MG63 (cell line): ENCODE data around the gene SYNCRIP. TPM values are rescaled to one million over a fixed set of nuclear protein-coding genes. Genes with fewer than 3 reads are reported as not detected.

Experiments used
- DNase-seq: peaks from one replicate; pipeline ENCODE4 v3.0.0-alpha.2; 2020
- H3K27me3 ChIP-seq: fragments of 250-450 bp; sonication (Bioruptor Pico); 2 replicates; pipeline ENCODE4 v1.5.1; 2020; ENCODE audit warnings: mild to moderate bottlenecking, moderate library complexity
- H3K36me3 ChIP-seq: fragments of 250-450 bp; sonication (Bioruptor Pico); 2 replicates; pipeline ENCODE4 v1.5.1; 2020; ENCODE audit warnings: mild to moderate bottlenecking, moderate library complexity
- H3K4me3 ChIP-seq: fragments of 250-450 bp; sonication (Bioruptor Pico); 2 replicates; pipeline ENCODE4 v1.5.1; 2020; ENCODE audit warnings: mild to moderate bottlenecking, moderate library complexity
- H3K9me3 ChIP-seq: fragments of 250-450 bp; sonication (Bioruptor Pico); 2 replicates; pipeline ENCODE4 v1.5.1; 2020; ENCODE audit warnings: mild to moderate bottlenecking, moderate library complexity
- total RNA-seq: library from RNA; depleted of rRNA; stranded (reverse); fragments of >200 nt; shearing (Covaris generic); gene quantifications from 2 replicates; pipeline ENCODE4 v1.2.3, GENCODE V29; 2014; ENCODE audit warnings: low replicate concordance

Gene SYNCRIP
- total RNA-seq, 1 experiment from 2014 or later, result 89.9 TPM

- Histone ChIP-seq H3K4me3 (peak overlapping the region; percentile 86; the same call in 1 of the 2 replicates), H3K9me3 (no peaks in the 10 kb centered on the region), H3K36me3 (peaks cover 41% of the 10 kb centered on the region), H3K27me3 (no peaks in the 10 kb centered on the region)
- no peak for DNase-seq
These were observed 31.9 kb upstream of the SYNCRIP start for GRCh38 chr6:85674604-85675003.

- Histone ChIP-seq H3K36me3 (peaks cover 41% of the 10 kb centered on the region), H3K9me3 (no peaks in the 10 kb centered on the region), H3K4me3 (no peak overlapping the region), H3K27me3 (no peaks in the 10 kb centered on the region)
- no peak for DNase-seq
These were observed 30.8 kb upstream of the SYNCRIP start for GRCh38 chr6:85673198-85674139.

- Histone ChIP-seq H3K36me3 (peaks cover 32% of the 10 kb centered on the region), H3K4me3 (no peak overlapping the region), H3K9me3 (no peaks in the 10 kb centered on the region), H3K27me3 (no peaks in the 10 kb centered on the region)
- no peak for DNase-seq
These were observed 29.9 kb upstream of the SYNCRIP start for GRCh38 chr6:85672623-85673022.

GRCh38 chr6:85672050-85672449 lies 29.4 kb upstream of the SYNCRIP start:
- H3K9me3 ChIP-seq, result no peaks in the 10 kb centered on the region
- DNase-seq, result no peak
- no peak overlapping the region for H3K4me3 ChIP-seq
- no peaks in the 10 kb centered on the region for H3K27me3 ChIP-seq
- peaks cover 27% of the 10 kb centered on the region for H3K36me3 ChIP-seq

- Histone ChIP-seq H3K27me3 (no peaks in the 10 kb centered on the region), H3K36me3 (peaks cover 12% of the 10 kb centered on the region), H3K9me3 (no peaks in the 10 kb centered on the region), H3K4me3 (no peak overlapping the region)
- DNase-seq, result no peak
These were observed 27.9 kb upstream of the SYNCRIP start for GRCh38 chr6:85670573-85670972.

GRCh38 chr6:85669735-85670194 lies 27.1 kb upstream of the SYNCRIP start:
- Histone ChIP-seq H3K4me3 (no peak overlapping the region), H3K36me3 (peaks cover 4% of the 10 kb centered on the region), H3K9me3 (no peaks in the 10 kb centered on the region), H3K27me3 (no peaks in the 10 kb centered on the region)
- no peak for DNase-seq

GRCh38 chr6:85662251-85662650 lies 19.6 kb upstream of the SYNCRIP start:
- DNase-seq, result no peak
- Histone ChIP-seq H3K36me3 (no peaks in the 10 kb centered on the region), H3K4me3 (no peak overlapping the region), H3K9me3 (peaks cover 2% of the 10 kb centered on the region; the same call in 1 of the 2 replicates), H3K27me3 (no peaks in the 10 kb centered on the region)

GRCh38 chr6:85660181-85660611 lies 17.5 kb upstream of the SYNCRIP start:
- H3K4me3 ChIP-seq, result no peak overlapping the region
- H3K27me3 ChIP-seq, result no peaks in the 10 kb centered on the region

GRCh38 chr6:85650606-85651005 lies 7.9 kb upstream of the SYNCRIP start:
- no peaks in the 10 kb centered on the region for H3K27me3 ChIP-seq
- no peaks in the 10 kb centered on the region for H3K36me3 ChIP-seq
- no peak overlapping the region for H3K4me3 ChIP-seq
- H3K9me3 ChIP-seq, result peaks cover 4% of the 10 kb centered on the region
- no peak for DNase-seq

More at GRCh38 chr6:85660181-85660611, 17.5 kb upstream of the SYNCRIP start:
- DNase-seq, result peak; percentile 86
- peaks cover 2% of the 10 kb centered on the region; the same call in 1 of the 2 replicates for H3K9me3 ChIP-seq
- H3K36me3 ChIP-seq, result no peaks in the 10 kb centered on the region

- H3K27me3 ChIP-seq, result no peaks in the 10 kb centered on the region
- peak overlapping the region; percentile 71 for H3K4me3 ChIP-seq
- H3K36me3 ChIP-seq, result peaks cover 32% of the 10 kb centered on the region
- peaks cover 7% of the 10 kb centered on the region for H3K9me3 ChIP-seq
- DNase-seq, result no peak
These were observed 1.6 kb upstream of the SYNCRIP start for GRCh38 chr6:85644279-85644762.

- peak; percentile 92 for DNase-seq
- Histone ChIP-seq H3K36me3 (peaks cover 39% of the 10 kb centered on the region), H3K4me3 (peak overlapping the region; percentile 71), H3K9me3 (peaks cover 7% of the 10 kb centered on the region), H3K27me3 (no peaks in the 10 kb centered on the region)
These were observed 1.0 kb upstream of the SYNCRIP start for GRCh38 chr6:85643537-85644278.

- H3K36me3 ChIP-seq, result peaks cover 54% of the 10 kb centered on the region
- peak overlapping the region; percentile 99 for H3K4me3 ChIP-seq
- no peaks in the 10 kb centered on the region for H3K27me3 ChIP-seq
- peak; percentile 59 for DNase-seq
- H3K9me3 ChIP-seq, result peaks cover 7% of the 10 kb centered on the region
These were observed 551 bp downstream of the SYNCRIP start for GRCh38 chr6:85641897-85642773.

GRCh38 chr6:85641522-85641896 lies 1.2 kb downstream of the SYNCRIP start:
- H3K27me3 ChIP-seq, result no peaks in the 10 kb centered on the region
- DNase-seq, result no peak
- peaks cover 60% of the 10 kb centered on the region for H3K36me3 ChIP-seq
- H3K4me3 ChIP-seq, result peak overlapping the region; percentile 99
- peaks cover 7% of the 10 kb centered on the region for H3K9me3 ChIP-seq

- Histone ChIP-seq H3K27me3 (no peaks in the 10 kb centered on the region), H3K9me3 (peaks cover 5% of the 10 kb centered on the region), H3K4me3 (peak overlapping the region; percentile 99), H3K36me3 (peaks cover 67% of the 10 kb centered on the region)
- no peak for DNase-seq
These were observed 1.9 kb downstream of the SYNCRIP start for GRCh38 chr6:85640821-85641220.

GRCh38 chr6:85637579-85637978 lies 5.1 kb downstream of the SYNCRIP start:
- Histone ChIP-seq H3K36me3 (peaks cover 97% of the 10 kb centered on the region), H3K4me3 (no peak overlapping the region), H3K27me3 (no peaks in the 10 kb centered on the region), H3K9me3 (no peaks in the 10 kb centered on the region)
- no peak for DNase-seq
